HG03175 (cell line): Measurements from ENCODE around the gene NUP85.
"Not testable (repeated sequence)": the region's sequence is repeated elsewhere in the genome, so short reads cannot be mapped to it uniquely, and the experiment has no call there.

Source experiments
- ATAC-seq: cut with Tn5 transposase; IDR thresholded peaks from one replicate; pipeline ENCODE4 v1.9.1; 2021; ENCODE audit warnings: mild to moderate bottlenecking, moderate library complexity; ENCODE audit not compliant: unreplicated experiment

Gene NUP85

GRCh38 chr17:75205037-75205792 lies at the start of gene NUP85:
Gene NUP85, plus strand, starts transcription at chr17:75205679. Its CDS starts 83 bp downstream, at chr17:75205762.
- peak; percentile 83 for ATAC-seq

- ATAC-seq = not testable (repeated sequence)
These were observed 47.0 kb upstream of the NUP85 start for GRCh38 chr17:75158480-75158879.

GRCh38 chr17:75159196-75160031 lies 46.1 kb upstream of the NUP85 start:
- ATAC-seq = no peak

- ATAC-seq = no peak
These were observed 45.3 kb upstream of the NUP85 start for GRCh38 chr17:75160211-75160610.

GRCh38 chr17:75163074-75163473 lies 42.4 kb upstream of the NUP85 start:
- ATAC-seq = no peak

- not testable (repeated sequence) for ATAC-seq
These were observed 40.9 kb upstream of the NUP85 start for GRCh38 chr17:75164606-75165005.

GRCh38 chr17:75168998-75169397 lies 36.5 kb upstream of the NUP85 start:
- ATAC-seq = no peak

GRCh38 chr17:75173526-75173925 lies 32.0 kb upstream of the NUP85 start:
- ATAC-seq = no peak

GRCh38 chr17:75174996-75175395 lies 30.5 kb upstream of the NUP85 start:
- ATAC-seq = no peak

- no peak for ATAC-seq
These were observed 28.9 kb upstream of the NUP85 start for GRCh38 chr17:75176625-75177024.

GRCh38 chr17:75178453-75178852 lies 27.0 kb upstream of the NUP85 start:
- no peak for ATAC-seq

- ATAC-seq = no peak
These were observed 24.4 kb upstream of the NUP85 start for GRCh38 chr17:75181110-75181509.

- peak; percentile 9 for ATAC-seq
These were observed 23.7 kb upstream of the NUP85 start for GRCh38 chr17:75181608-75182318.

GRCh38 chr17:75182319-75182568 lies 23.2 kb upstream of the NUP85 start:
- ATAC-seq = no peak

GRCh38 chr17:75182569-75183436 lies 22.7 kb upstream of the NUP85 start, which contains the start of gene SUMO2:
Gene SUMO2, minus strand, starts transcription at chr17:75182959. Its CDS starts 125 bp downstream, at chr17:75182834.
- peak; percentile 74 for ATAC-seq

- no peak for ATAC-seq
These were observed 21.2 kb upstream of the NUP85 start for GRCh38 chr17:75183999-75184884.

GRCh38 chr17:75188614-75189013 lies 16.9 kb upstream of the NUP85 start:
- ATAC-seq = no peak

- ATAC-seq = no peak
These were observed 13.9 kb upstream of the NUP85 start for GRCh38 chr17:75191584-75191983.

- ATAC-seq = no peak
These were observed 10.6 kb upstream of the NUP85 start for GRCh38 chr17:75194879-75195278.
